Skeletal muscle tissue (tissue), 4 donors: ENCODE measurements around the gene UPF1. TPM values are rescaled to one million over a fixed set of nuclear protein-coding genes. Genes with fewer than 3 reads are reported as not detected.

Experiments
- H3K27ac ChIP-seq: one replicate; pipeline ENCODE4 v1.7.0; 2013; ENCODE audit warnings: mild to moderate bottlenecking, low read depth, low read length, inconsistent platforms
- H3K27me3 ChIP-seq, 3 donors: one replicate each; pipeline ENCODE4 v1.7.0; 2013; ENCODE audit warnings: low read length in 3 of 3; ENCODE audit not compliant: control insufficient read depth in 3 of 3, insufficient read depth in 3 of 3
- H3K36me3 ChIP-seq, 3 donors: one replicate each; pipeline ENCODE4 v1.7.0; 2013; ENCODE audit warnings: low read length in 3 of 3; ENCODE audit not compliant: control insufficient read depth in 3 of 3, insufficient read depth in 3 of 3
- H3K4me1 ChIP-seq, 3 donors: one replicate each; pipeline ENCODE4 v1.7.0; 2013; ENCODE audit warnings: low read length in 3 of 3, mild to moderate bottlenecking in 3 of 3; ENCODE audit not compliant: control insufficient read depth in 3 of 3, insufficient read depth in 3 of 3
- H3K4me3 ChIP-seq, 3 donors: one replicate each; pipeline ENCODE4 v1.7.0; 2013; ENCODE audit warnings: low read length in 3 of 3
- H3K9ac ChIP-seq, 3 donors: one replicate each; pipeline ENCODE4 v1.7.0; 2013; ENCODE audit warnings: low read length in 3 of 3, mild to moderate bottlenecking in 3 of 3, moderate library complexity in 2 of 3, low read depth in 1 of 3
- H3K9me3 ChIP-seq, 3 donors: one replicate each; pipeline ENCODE4 v1.7.0; 2013; ENCODE audit warnings: low read length in 3 of 3; ENCODE audit not compliant: control insufficient read depth in 3 of 3
- total RNA-seq: library from RNA; depleted of rRNA; stranded (reverse); fragments of >200 nt; gene quantifications from one replicate; pipeline ENCODE4 v1.2.3, GENCODE V29; 2014
- donor health status: Osteomylitis.

The UPF1 gene
- total RNA-seq, 1 donor from 2014 or later: 30.8 TPM

DNA sequence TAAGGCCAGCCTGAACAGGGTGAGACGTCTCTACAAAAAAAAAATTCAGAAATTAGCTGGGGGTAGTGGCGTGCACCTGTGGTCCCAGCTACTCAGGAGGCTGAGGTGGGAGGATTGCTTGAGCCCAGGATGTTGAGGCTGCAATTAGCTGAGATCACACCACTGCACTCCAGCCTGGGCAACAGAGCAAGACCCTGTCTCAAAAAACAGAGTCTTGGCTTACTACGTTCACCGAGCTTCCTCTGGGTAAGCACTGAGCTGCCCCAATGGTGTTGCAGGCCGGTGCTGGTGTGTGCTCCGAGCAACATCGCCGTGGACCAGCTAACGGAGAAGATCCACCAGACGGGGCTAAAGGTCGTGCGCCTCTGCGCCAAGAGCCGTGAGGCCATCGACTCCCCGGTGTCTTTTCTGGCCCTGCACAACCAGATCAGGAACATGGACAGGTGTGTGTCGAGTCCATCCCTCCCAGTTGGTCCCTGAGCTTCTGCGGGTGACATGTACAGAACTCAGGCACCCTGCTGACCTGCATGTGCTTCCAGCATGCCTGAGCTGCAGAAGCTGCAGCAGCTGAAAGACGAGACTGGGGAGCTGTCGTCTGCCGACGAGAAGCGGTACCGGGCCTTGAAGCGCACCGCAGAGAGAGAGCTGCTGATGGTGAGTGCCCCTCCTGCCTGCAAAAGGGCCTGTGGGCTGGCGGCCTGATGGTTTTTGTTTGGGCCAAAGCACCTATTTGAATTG is 24.1 kb downstream of the UPF1 start:
- no peak overlapping the region for H3K4me3 ChIP-seq

DNA sequence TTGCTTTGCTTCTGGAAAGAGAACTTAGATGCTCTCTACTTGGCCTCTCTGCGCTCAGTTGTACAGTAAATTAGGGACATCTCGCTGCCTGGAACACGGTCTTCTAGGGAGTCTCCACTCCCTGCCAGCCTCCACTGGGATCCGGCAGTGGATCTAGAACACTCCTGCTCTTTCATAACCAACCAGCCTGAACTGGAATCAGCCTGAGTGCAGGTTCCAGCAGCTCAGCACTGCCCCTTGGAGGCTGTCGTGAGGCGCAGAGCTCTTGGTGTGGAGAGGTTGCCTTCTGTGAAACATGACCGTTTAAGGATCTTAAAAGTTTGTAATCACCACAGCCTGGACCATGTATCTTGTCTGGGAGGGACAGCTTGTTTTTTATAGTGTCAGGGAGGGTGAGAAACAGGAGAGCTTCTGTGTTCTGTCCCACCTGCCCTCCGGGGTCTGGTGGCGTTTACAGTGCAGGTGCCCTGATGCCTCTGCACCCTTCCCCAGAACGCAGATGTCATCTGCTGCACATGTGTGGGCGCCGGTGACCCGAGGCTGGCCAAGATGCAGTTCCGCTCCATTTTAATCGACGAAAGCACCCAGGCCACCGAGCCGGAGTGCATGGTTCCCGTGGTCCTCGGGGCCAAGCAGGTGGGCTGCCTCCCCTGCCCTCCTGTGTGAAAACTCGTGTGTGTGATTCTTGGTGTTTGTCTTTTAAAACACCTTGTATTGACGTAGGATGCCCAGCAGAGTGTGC is 24.8 kb downstream of the UPF1 start:
- Histone ChIP-seq H3K27ac (no peak overlapping the region), H3K9ac (no peak overlapping the region), H3K9me3 (no peaks in the 10 kb centered on the region), H3K27me3 (no peaks in the 10 kb centered on the region), H3K4me3 (no peak overlapping the region), H3K4me1 (peaks cover 10 to 15% (median 10%) of the 10 kb centered on the region in 3 donors), H3K36me3 (peaks cover 96 to 99% (median 98%) of the 10 kb centered on the region in 3 donors)

More for the DNA sequence above, 24.1 kb downstream of the UPF1 start:
- Histone ChIP-seq H3K9me3 (no peaks in the 10 kb centered on the region), H3K4me1 (peaks cover 10 to 19% (median 12%) of the 10 kb centered on the region in 3 donors), H3K36me3 (peaks cover 95 to 97% (median 96%) of the 10 kb centered on the region in 3 donors), H3K27me3 (no peaks in the 10 kb centered on the region), H3K9ac (no peak overlapping the region), H3K27ac (no peak overlapping the region)

DNA sequence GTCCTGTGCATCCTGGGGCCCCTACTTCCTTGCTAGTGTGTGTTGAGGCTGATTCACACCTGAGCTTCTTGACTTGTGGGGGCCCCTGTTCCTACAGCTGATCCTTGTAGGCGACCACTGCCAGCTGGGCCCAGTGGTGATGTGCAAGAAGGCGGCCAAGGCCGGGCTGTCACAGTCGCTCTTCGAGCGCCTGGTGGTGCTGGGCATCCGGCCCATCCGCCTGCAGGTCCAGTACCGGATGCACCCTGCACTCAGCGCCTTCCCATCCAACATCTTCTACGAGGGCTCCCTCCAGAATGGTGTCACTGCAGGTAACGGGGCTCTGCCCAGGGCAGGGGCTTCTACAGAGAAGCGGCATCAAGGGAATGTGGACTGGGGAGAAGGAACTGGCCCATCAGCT is 25.5 kb downstream of the UPF1 start:
- Histone ChIP-seq H3K9me3 (no peaks in the 10 kb centered on the region), H3K27ac (no peak overlapping the region), H3K36me3 (peaks cover 96 to 100% (median 98%) of the 10 kb centered on the region in 3 donors), H3K9ac (no peak overlapping the region), H3K4me1 (peaks cover 10 to 15% (median 10%) of the 10 kb centered on the region in 3 donors), H3K4me3 (no peak overlapping the region), H3K27me3 (no peaks in the 10 kb centered on the region)

DNA sequence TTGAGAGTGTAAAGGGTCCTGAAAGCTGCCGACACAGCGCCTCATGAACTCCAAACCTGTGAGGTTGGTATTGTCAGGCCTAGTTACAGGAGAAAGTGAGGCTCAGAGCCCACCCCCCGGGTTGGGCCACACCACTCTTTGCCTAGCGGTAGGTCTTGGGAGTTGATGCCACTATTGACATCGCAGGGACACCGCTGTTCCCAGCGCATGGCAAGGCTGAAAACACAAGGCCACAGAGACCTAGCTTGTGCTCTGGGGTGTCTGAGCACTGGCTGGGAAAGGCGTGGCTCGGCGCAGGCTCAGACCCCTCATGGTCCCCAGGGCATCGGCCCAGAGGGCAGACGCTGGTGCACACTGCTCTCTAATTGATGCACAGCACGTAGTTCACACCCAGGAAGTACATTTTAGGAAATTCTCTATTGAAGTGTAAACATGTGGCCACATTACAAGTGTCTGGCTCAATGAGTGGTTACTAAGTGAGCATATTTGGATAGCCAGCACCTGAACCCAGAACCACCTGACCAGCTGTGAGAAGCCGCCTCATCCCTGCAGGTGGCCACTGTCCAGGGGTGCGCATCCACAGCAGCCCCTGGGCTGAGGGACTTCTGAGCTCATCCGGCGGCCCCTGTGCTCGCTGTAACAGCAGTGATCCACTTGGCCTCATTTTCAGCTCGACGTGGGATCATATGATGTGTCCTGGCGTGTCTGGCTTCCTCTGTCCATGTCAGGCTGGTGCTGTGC is 27.3 kb downstream of the UPF1 start:
- no peak overlapping the region for H3K9ac ChIP-seq
- H3K36me3 ChIP-seq: peaks cover 92 to 99% (median 95%) of the 10 kb centered on the region in 3 donors
- H3K27ac ChIP-seq: no peak overlapping the region
- H3K4me1 ChIP-seq: peaks cover 10 to 15% (median 10%) of the 10 kb centered on the region in 3 donors
- no peaks in the 10 kb centered on the region for H3K27me3 ChIP-seq
- H3K4me3 ChIP-seq: no peak overlapping the region
- H3K9me3 ChIP-seq: no peaks in the 10 kb centered on the region

DNA sequence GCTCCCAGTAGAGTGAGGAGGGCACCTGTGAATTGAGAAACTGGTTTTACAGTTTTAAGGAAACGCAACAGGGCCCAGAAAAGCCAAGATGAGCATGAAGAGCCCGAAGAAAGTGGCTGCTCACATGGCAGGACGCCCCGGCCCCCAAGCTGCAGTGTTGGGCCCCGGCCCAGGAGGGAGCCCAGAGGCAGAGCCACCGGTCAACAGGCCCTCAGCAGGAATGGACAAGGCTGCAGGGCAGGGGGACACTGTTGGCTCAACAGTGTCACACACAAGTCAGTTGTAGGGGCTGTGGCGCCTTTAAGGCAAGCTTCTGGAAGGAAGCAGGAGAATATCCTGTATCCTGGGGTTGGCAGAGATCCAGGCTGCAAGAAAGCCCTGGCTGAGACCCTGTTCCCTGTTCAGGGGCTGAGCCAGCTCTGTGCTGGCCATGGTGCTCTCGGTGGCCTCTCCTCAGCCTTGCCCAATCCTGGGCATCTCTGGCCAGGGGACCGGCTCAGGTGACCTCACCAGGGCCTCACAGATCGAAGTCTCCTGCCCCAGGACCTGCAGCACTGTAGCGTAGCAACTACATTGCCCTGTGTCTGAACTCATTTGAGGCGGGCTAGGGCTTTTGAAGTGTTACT is 28.0 kb downstream of the UPF1 start:
- Histone ChIP-seq H3K27ac (no peak overlapping the region), H3K9ac (peak overlapping the region in 1 of 3 donors; percentile 33), H3K27me3 (no peaks in the 10 kb centered on the region), H3K4me1 (peaks cover 10 to 15% (median 10%) of the 10 kb centered on the region in 3 donors), H3K4me3 (no peak overlapping the region), H3K36me3 (peaks cover 90 to 95% (median 91%) of the 10 kb centered on the region in 3 donors), H3K9me3 (no peaks in the 10 kb centered on the region)

DNA sequence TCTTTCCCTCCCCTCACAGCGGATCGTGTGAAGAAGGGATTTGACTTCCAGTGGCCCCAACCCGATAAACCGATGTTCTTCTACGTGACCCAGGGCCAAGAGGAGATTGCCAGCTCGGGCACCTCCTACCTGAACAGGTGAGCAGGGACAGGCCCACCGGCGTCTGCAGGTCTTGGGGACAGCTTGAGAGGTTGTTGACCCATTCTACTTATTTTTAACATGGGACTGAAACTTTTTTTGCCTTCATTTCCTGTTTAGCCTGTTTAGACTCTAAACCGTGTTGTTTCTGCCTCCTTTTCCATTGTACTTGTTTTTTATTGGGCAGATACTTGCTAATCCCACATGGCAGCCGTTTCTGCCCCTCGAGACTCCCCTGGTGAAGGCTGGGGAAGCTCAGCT is 28.5 kb downstream of the UPF1 start:
- no peak overlapping the region for H3K27ac ChIP-seq
- no peaks in the 10 kb centered on the region for H3K9me3 ChIP-seq
- peaks cover 88 to 95% (median 90%) of the 10 kb centered on the region in 3 donors for H3K36me3 ChIP-seq
- H3K27me3 ChIP-seq: no peaks in the 10 kb centered on the region
- peaks cover 10 to 15% (median 10%) of the 10 kb centered on the region in 3 donors for H3K4me1 ChIP-seq
- peak overlapping the region in 1 of 3 donors; percentile 33 for H3K9ac ChIP-seq
- no peak overlapping the region for H3K4me3 ChIP-seq

DNA sequence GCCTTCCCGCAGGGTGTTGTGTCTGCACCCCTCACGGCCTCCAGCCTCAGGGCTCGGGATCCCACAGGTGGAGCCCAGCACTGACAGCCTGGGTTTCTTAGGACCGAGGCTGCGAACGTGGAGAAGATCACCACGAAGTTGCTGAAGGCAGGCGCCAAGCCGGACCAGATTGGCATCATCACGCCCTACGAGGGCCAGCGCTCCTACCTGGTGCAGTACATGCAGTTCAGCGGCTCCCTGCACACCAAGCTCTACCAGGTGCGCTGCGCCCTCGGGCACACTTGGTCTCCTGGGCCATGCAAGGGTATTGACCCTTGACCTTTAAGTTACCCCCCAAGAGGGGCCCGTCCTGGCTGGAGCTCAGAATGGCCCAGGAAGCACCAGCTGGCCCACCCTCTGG is 29.0 kb downstream of the UPF1 start:
- no peak overlapping the region for H3K4me3 ChIP-seq
- H3K27ac ChIP-seq: no peak overlapping the region
- H3K27me3 ChIP-seq: no peaks in the 10 kb centered on the region
- H3K9me3 ChIP-seq: no peaks in the 10 kb centered on the region
- no peak overlapping the region for H3K9ac ChIP-seq
- peaks cover 88 to 95% (median 90%) of the 10 kb centered on the region in 3 donors for H3K36me3 ChIP-seq
- peaks cover 10 to 15% (median 10%) of the 10 kb centered on the region in 3 donors for H3K4me1 ChIP-seq

DNA sequence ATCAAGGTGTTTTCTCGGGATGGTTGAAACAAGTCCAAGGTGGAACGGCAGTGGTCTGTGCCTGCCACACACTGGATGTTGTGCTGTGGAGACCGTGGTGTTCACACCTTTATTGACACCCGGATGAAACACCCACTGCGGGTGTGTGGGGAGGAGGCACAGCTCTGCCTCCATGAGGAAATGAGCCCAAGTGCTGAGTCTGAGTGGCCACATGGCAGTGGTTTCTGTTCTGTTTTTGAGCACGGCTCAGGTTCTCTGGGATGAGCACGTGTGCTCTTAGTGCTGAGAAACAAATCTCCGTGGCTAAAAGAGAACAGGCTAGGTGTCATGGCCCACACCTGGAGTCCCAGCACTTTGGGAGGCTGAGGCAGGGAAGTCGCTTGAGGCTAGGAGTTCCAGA is 29.5 kb downstream of the UPF1 start:
- Histone ChIP-seq H3K27me3 (no peaks in the 10 kb centered on the region), H3K4me1 (peaks cover 10 to 15% (median 10%) of the 10 kb centered on the region in 3 donors), H3K9ac (no peak overlapping the region), H3K9me3 (no peaks in the 10 kb centered on the region), H3K4me3 (no peak overlapping the region), H3K27ac (no peak overlapping the region), H3K36me3 (peaks cover 88 to 94% (median 90%) of the 10 kb centered on the region in 3 donors)

DNA sequence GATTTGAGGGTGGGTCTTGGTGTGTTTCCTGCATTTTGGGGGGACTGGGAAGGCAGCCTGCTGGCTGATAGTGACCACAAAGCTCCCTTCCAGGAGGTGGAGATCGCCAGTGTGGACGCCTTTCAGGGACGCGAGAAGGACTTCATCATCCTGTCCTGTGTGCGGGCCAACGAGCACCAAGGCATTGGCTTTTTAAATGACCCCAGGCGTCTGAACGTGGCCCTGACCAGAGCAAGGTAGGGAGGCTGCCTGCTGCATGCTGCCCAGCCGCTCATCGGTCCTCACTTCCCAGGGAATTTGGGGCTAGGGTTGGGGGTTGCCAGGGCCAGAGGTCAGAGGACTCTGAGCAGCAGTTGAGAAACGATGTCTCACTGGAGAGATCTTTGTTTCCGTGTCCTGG is 30.2 kb downstream of the UPF1 start:
- no peaks in the 10 kb centered on the region for H3K9me3 ChIP-seq
- no peak overlapping the region for H3K4me3 ChIP-seq
- no peak overlapping the region for H3K9ac ChIP-seq
- H3K36me3 ChIP-seq: peaks cover 84 to 88% (median 87%) of the 10 kb centered on the region in 3 donors
- H3K27ac ChIP-seq: no peak overlapping the region
- H3K27me3 ChIP-seq: no peaks in the 10 kb centered on the region
- H3K4me1 ChIP-seq: peaks cover 10 to 15% (median 10%) of the 10 kb centered on the region in 3 donors
